ENCODE measurements around the gene ANKRD44.

ANKRD44 gene

GRCh38 chr2:197237291-197238042 is 73.1 kb downstream of the ANKRD44 start:
- Histone ChIP-seq H3K9me3 (ENCODE audit: control insufficient read depth, insufficient read depth, low read length) (no peaks in the 10 kb centered on the region), H4K20me1 (ENCODE audit: control insufficient read depth, insufficient read depth, low read depth, low read length) (no peaks in the 10 kb centered on the region), H3K27ac (ENCODE audit: low read depth, low read length) (no peak overlapping the region), H3K4me1 (ENCODE audit: control insufficient read depth, low read length) (peaks cover 36% of the 10 kb centered on the region), H3K4me3 (ENCODE audit: low read length) (no peak overlapping the region), H3K9me2 (replicated peaks; ENCODE audit: control insufficient read depth, low read length) (no peaks in the 10 kb centered on the region), H3K4me2 (ENCODE audit: low read length) (no peak overlapping the region), H3K79me2 (ENCODE audit: control insufficient read depth, low read length) (peaks cover 72% of the 10 kb centered on the region), H3K27me3 (ENCODE audit: control insufficient read depth, low read length) (no peaks in the 10 kb centered on the region), H3F3A (ENCODE audit: control insufficient read depth, insufficient read depth) (peaks cover 13% of the 10 kb centered on the region; the same call in 1 of the 2 replicates), H3K36me3 (ENCODE audit: control insufficient read depth, low read length) (0 out of 2 replicates have a peak, but pooled peaks cover 3% of the 10 kb centered on the region)
- no peak for TF ChIP-seq CTCF (IDR thresholded peaks at IDR 0.05; ENCODE audit: low read depth, low read length, poor library complexity, severe bottlenecking)
- TF ChIP-seq EZH2phosphoT487 (IDR thresholded peaks at IDR 0.05; ENCODE audit: borderline replicate concordance, low read length), result no peak

GRCh38 chr2:197236816-197237215 is 73.8 kb downstream of the ANKRD44 start:
- Histone ChIP-seq H3K27me3 (ENCODE audit: control insufficient read depth, low read length) (no peaks in the 10 kb centered on the region), H3K9me2 (replicated peaks; ENCODE audit: control insufficient read depth, low read length) (no peaks in the 10 kb centered on the region), H3K4me2 (ENCODE audit: low read length) (no peak overlapping the region), H3K4me1 (ENCODE audit: control insufficient read depth, low read length) (peaks cover 30% of the 10 kb centered on the region), H3K79me2 (ENCODE audit: control insufficient read depth, low read length) (peaks cover 71% of the 10 kb centered on the region), H3F3A (ENCODE audit: control insufficient read depth, insufficient read depth) (peaks cover 10% of the 10 kb centered on the region; the same call in 1 of the 2 replicates), H3K36me3 (ENCODE audit: control insufficient read depth, low read length) (0 out of 2 replicates have a peak, but pooled peaks cover 3% of the 10 kb centered on the region), H3K27ac (ENCODE audit: low read depth, low read length) (no peak overlapping the region), H3K9me3 (ENCODE audit: control insufficient read depth, insufficient read depth, low read length) (no peaks in the 10 kb centered on the region), H3K4me3 (ENCODE audit: low read length) (no peak overlapping the region), H4K20me1 (ENCODE audit: control insufficient read depth, insufficient read depth, low read depth, low read length) (no peaks in the 10 kb centered on the region)
- TF ChIP-seq CTCF (IDR thresholded peaks at IDR 0.05; ENCODE audit: low read depth, low read length, poor library complexity, severe bottlenecking) (no peak), EZH2phosphoT487 (IDR thresholded peaks at IDR 0.05; ENCODE audit: borderline replicate concordance, low read length) (no peak)

- peaks cover 73% of the 10 kb centered on the region for H3K79me2 ChIP-seq (ENCODE audit: control insufficient read depth, low read length)
- 0 out of 2 replicates have a peak, but pooled peaks cover 3% of the 10 kb centered on the region for H3K36me3 ChIP-seq (ENCODE audit: control insufficient read depth, low read length)
- no peaks in the 10 kb centered on the region for H3K27me3 ChIP-seq (ENCODE audit: control insufficient read depth, low read length)
- H3K9me2 ChIP-seq (replicated peaks; ENCODE audit: control insufficient read depth, low read length), result no peaks in the 10 kb centered on the region
- peaks cover 9% of the 10 kb centered on the region; the same call in 1 of the 2 replicates for H3F3A ChIP-seq (ENCODE audit: control insufficient read depth, insufficient read depth)
- no peaks in the 10 kb centered on the region for H4K20me1 ChIP-seq (ENCODE audit: control insufficient read depth, insufficient read depth, low read depth, low read length)
- H3K9me3 ChIP-seq (ENCODE audit: control insufficient read depth, insufficient read depth, low read length), result no peaks in the 10 kb centered on the region
- H3K4me1 ChIP-seq (ENCODE audit: control insufficient read depth, low read length), result peaks cover 23% of the 10 kb centered on the region
- no peak overlapping the region for H3K4me2 ChIP-seq (ENCODE audit: low read length)
- TF ChIP-seq CTCF (IDR thresholded peaks at IDR 0.05; ENCODE audit: low read depth, low read length, poor library complexity, severe bottlenecking) (no peak), EZH2phosphoT487 (IDR thresholded peaks at IDR 0.05; ENCODE audit: borderline replicate concordance, low read length) (no peak)
- H3K27ac ChIP-seq (ENCODE audit: low read depth, low read length), result no peak overlapping the region
- no peak overlapping the region for H3K4me3 ChIP-seq (ENCODE audit: low read length)
These were observed 74.4 kb downstream of the ANKRD44 start for GRCh38 chr2:197236159-197236558.

All from DOHH2 (cell line).